Activated CD4-positive, alpha-beta memory T cell treated with anti-CD3 and anti-CD28 coated beads, Interleukin-2, amount 10 ng/mL, durations not matched to agents 7 days and 5 days (primary cell): ENCODE data around the gene COL4A3. TPM values are rescaled to one million over a fixed set of nuclear protein-coding genes. Genes with fewer than 3 reads are reported as not detected.

Experiments
- CTCF ChIA-PET: fragments of 350-600 bp; sonication (Branson Sonifier 250); formaldehyde crosslinking; loops from one replicate; lab custom pipeline; 2021; ENCODE audit warnings: antibody characterized with exemption, inconsistent platforms; lab: Charles Lee
- POLR2A ChIA-PET: fragments of 350-600 bp; sonication (Branson Sonifier 250); formaldehyde crosslinking; loops from one replicate; lab custom pipeline; 2021; ENCODE audit warnings: antibody characterized with exemption; lab: Charles Lee
- DNase-seq: peaks from one replicate; pipeline ENCODE4 v3.0.0-alpha.2; 2020
- H3K27ac Mint-ChIP-seq: one replicate; pipeline ENCODE4 v1.8.0; 2021; ENCODE audit warnings: mild to moderate bottlenecking, mixed read lengths
- H3K27me3 Mint-ChIP-seq: one replicate; pipeline ENCODE4 v1.8.0; 2021; ENCODE audit warnings: mixed read lengths
- H3K36me3 Mint-ChIP-seq: one replicate; pipeline ENCODE4 v1.8.0; 2021; ENCODE audit warnings: low read depth, mixed read lengths
- H3K4me1 Mint-ChIP-seq: one replicate; pipeline ENCODE4 v1.8.0; 2021; ENCODE audit warnings: mixed read lengths
- H3K4me3 Mint-ChIP-seq: one replicate; pipeline ENCODE4 v1.8.0; 2021; ENCODE audit warnings: mild to moderate bottlenecking, mixed read lengths
- H3K9me3 Mint-ChIP-seq: one replicate; pipeline ENCODE4 v1.8.0; 2021; ENCODE audit warnings: mixed read lengths
- total RNA-seq, 2 experiments: library from RNA; stranded (reverse); gene quantifications; one replicate each; pipeline ENCODE4 v1.2.3, GENCODE V29; 2021

Gene COL4A3
- total RNA-seq, 2 experiments from 2014 or later = 0.13 TPM; not detected in 1

DNA sequence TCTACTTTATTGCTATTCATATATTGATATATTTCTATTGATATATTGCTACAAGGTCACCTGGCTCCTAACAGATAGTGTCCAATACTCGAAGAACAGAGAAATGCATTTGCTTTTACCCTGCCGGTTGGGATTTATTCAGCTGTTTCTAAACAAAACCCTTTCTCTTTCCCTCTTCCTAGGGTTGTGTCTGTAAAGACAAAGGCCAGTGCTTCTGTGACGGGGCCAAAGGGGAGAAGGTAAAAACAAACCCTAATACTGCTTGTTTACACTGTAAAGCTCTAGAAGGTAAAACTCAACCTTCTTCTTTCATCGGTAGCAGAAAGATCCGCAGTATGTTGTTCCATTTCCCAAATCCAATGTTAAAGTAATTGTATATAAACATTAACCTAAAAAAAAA lies 73.4 kb downstream of the COL4A3 start:
- H3K9me3 Mint-ChIP-seq = no peaks in the 10 kb centered on the region
- H3K4me1 Mint-ChIP-seq = no peaks in the 10 kb centered on the region
- no peaks in the 10 kb centered on the region for H3K36me3 Mint-ChIP-seq
- peaks cover 11% of the 10 kb centered on the region for H3K27me3 Mint-ChIP-seq
- H3K27ac Mint-ChIP-seq = no peak overlapping the region
- ChIA-PET CTCF (interaction anchor here (0.6 to 4.6 kb wide), 14 partner anchors 7 to 528 kb away, joined by 3 to 67 read pairs (median 6); no protein-coding TSS in a partner anchor), POLR2A (no interaction called here)
- no peak overlapping the region for H3K4me3 Mint-ChIP-seq
- DNase-seq = no peak

DNA sequence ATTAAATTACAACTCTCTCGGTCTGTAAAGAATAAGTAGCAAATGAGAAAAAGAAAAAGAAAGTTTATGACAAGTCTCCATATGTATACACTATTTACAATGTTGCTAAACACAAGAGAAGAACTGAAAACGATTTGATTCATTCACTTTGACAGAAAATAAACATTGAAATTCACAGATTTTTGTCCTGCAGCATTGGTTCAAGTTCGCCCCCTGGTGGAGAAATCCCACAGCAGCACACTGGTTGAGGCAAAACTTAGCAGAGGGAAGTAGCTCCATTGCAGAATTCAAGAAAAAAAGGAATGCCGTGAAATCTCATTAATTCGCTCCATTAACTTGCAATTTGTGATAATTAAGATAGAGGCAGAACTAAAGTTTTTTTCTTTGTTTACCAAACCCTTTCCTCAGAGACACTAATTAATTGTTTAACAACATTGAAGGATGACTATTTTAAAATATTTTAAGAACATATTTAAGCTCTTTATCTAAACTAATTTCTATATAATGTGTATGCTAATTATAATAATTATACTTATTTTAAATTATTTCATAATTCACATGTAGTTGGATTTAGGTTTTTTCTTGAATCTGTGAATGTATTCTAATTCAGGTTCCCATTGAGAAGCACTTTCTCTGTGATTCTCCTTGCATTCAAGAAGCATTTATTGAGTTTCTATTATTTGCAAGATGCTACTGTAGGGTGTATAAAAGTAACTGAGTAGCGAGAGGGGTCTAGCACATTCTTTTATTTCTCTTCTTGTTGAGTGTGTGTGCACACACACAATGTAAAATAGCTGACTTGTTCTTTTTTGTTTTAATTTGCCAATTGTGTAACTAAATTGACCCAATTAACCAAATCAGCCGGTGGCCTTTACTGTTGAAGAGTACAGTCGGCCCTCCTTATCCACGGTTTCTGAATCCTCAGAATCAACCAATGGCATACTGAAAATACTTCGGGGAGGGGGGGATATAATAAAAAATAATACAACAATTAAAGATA lies 74.1 kb downstream of the COL4A3 start:
- no peaks in the 10 kb centered on the region for H3K9me3 Mint-ChIP-seq
- ChIA-PET CTCF (interaction anchor here (0.6 to 4.6 kb wide), 24 partner anchors 8 to 1349 kb away, joined by 3 to 67 read pairs (median 4); no protein-coding TSS in a partner anchor), POLR2A (no interaction called here)

GRCh38 chr2:227241005-227241404 lies 76.6 kb downstream of the COL4A3 start:
- Mint-ChIP-seq H3K4me1 (no peaks in the 10 kb centered on the region), H3K27me3 (peaks cover 13% of the 10 kb centered on the region), H3K27ac (no peak overlapping the region), H3K9me3 (no peaks in the 10 kb centered on the region), H3K4me3 (no peak overlapping the region), H3K36me3 (no peaks in the 10 kb centered on the region)
- POLR2A ChIA-PET = no interaction called here
- CTCF ChIA-PET = no interaction called here
- DNase-seq = no peak

More for the DNA sequence above, 74.1 kb downstream of the COL4A3 start:
- no peaks in the 10 kb centered on the region for H3K4me1 Mint-ChIP-seq
- H3K27ac Mint-ChIP-seq = no peak overlapping the region
- H3K36me3 Mint-ChIP-seq = no peaks in the 10 kb centered on the region
- DNase-seq = peak; percentile 62
- H3K27me3 Mint-ChIP-seq = peaks cover 11% of the 10 kb centered on the region
- no peak overlapping the region for H3K4me3 Mint-ChIP-seq

- Mint-ChIP-seq H3K27me3 (peaks cover 7% of the 10 kb centered on the region), H3K9me3 (no peaks in the 10 kb centered on the region), H3K4me3 (no peak overlapping the region), H3K4me1 (no peaks in the 10 kb centered on the region), H3K27ac (no peak overlapping the region), H3K36me3 (no peaks in the 10 kb centered on the region)
- no peak for DNase-seq
- ChIA-PET POLR2A (no interaction called here), CTCF (interaction anchor here (3.1 kb wide), 1 partner anchor 11 kb away, joined by 12 read pairs; no protein-coding TSS in a partner anchor)
Observed at GRCh38 chr2:227248876-227249275, 84.5 kb downstream of the COL4A3 start.

- no peaks in the 10 kb centered on the region for H3K9me3 Mint-ChIP-seq
- ChIA-PET POLR2A (interaction anchor here (0.6 kb wide), 1 partner anchor 72 kb away, joined by 3 read pairs; no protein-coding TSS in a partner anchor), CTCF (interaction anchor here (2.4 kb wide), 1 partner anchor 15 kb away, joined by 9 read pairs; no protein-coding TSS in a partner anchor)
- no peak overlapping the region for H3K27ac Mint-ChIP-seq
- no peak for DNase-seq
- no peaks in the 10 kb centered on the region for H3K4me1 Mint-ChIP-seq
- no peaks in the 10 kb centered on the region for H3K36me3 Mint-ChIP-seq
- peaks cover 3% of the 10 kb centered on the region for H3K27me3 Mint-ChIP-seq
- no peak overlapping the region for H3K4me3 Mint-ChIP-seq
Observed at GRCh38 chr2:227252831-227253230, 88.4 kb downstream of the COL4A3 start.

DNA sequence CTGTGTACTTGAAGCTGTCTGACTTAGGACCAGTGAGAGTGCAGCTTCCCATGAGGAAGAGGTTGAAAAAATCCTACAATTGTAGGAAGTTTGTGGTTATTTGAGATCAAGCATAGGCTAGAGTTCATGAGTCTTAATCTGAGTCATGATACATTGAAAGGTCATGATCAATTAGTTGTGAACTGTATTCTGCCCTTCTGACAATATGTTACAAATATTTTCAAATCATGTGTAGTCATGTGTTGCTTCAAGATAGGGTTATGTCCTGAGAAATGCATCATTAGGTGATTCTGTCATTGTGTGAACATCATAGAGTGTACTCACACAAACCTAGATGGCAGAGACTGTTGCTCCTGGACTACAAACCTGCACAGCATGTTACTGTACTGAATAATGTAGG lies 92.2 kb downstream of the COL4A3 start:
- Mint-ChIP-seq H3K9me3 (no peaks in the 10 kb centered on the region), H3K4me3 (no peak overlapping the region), H3K27ac (no peak overlapping the region), H3K36me3 (no peaks in the 10 kb centered on the region), H3K27me3 (peaks cover 3% of the 10 kb centered on the region), H3K4me1 (no peaks in the 10 kb centered on the region)
- DNase-seq = no peak
- ChIA-PET POLR2A (no interaction called here), CTCF (no interaction called here)

GRCh38 chr2:227257820-227258219 lies 93.4 kb downstream of the COL4A3 start:
- H3K4me1 Mint-ChIP-seq = no peaks in the 10 kb centered on the region
- POLR2A ChIA-PET = no interaction called here
- no peak for DNase-seq
- no peaks in the 10 kb centered on the region for H3K9me3 Mint-ChIP-seq
- H3K27me3 Mint-ChIP-seq = peaks cover 3% of the 10 kb centered on the region
- H3K27ac Mint-ChIP-seq = no peak overlapping the region
- no peak overlapping the region for H3K4me3 Mint-ChIP-seq
- no peaks in the 10 kb centered on the region for H3K36me3 Mint-ChIP-seq
- CTCF ChIA-PET = no interaction called here

- no peak overlapping the region for H3K27ac Mint-ChIP-seq
- CTCF ChIA-PET = no interaction called here
- no peak for DNase-seq
- POLR2A ChIA-PET = no interaction called here
- H3K9me3 Mint-ChIP-seq = no peaks in the 10 kb centered on the region
- H3K4me3 Mint-ChIP-seq = no peak overlapping the region
- no peaks in the 10 kb centered on the region for H3K27me3 Mint-ChIP-seq
- H3K36me3 Mint-ChIP-seq = no peaks in the 10 kb centered on the region
- no peaks in the 10 kb centered on the region for H3K4me1 Mint-ChIP-seq
Observed at GRCh38 chr2:227260041-227260440, 95.6 kb downstream of the COL4A3 start.

GRCh38 chr2:227267410-227268115 lies 103.1 kb downstream of the COL4A3 start:
- Mint-ChIP-seq H3K9me3 (no peaks in the 10 kb centered on the region), H3K27me3 (peaks cover 3% of the 10 kb centered on the region), H3K4me3 (no peak overlapping the region), H3K36me3 (no peaks in the 10 kb centered on the region), H3K27ac (no peak overlapping the region), H3K4me1 (no peaks in the 10 kb centered on the region)
- ChIA-PET POLR2A (no interaction called here), CTCF (no interaction called here)
- no peak for DNase-seq

DNA sequence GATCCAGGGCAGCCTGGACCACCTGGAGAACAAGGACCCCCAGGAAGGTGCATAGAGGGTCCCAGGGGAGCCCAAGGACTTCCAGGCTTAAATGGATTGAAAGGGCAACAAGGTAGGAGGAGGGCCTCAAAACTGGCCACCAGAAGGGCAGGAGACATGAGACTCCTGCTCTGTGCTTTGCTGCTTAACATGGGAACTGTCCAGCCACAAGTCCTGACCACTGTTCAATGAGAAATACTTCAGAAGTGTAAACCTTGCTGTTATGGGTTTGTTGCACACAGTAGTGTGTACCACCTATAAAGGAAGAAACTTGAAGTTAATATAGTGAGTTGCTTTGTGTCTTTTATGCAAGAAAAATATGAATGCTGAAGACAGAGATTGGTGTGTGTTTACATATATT lies 116.5 kb downstream of the COL4A3 start:
- Mint-ChIP-seq H3K27me3 (no peaks in the 10 kb centered on the region), H3K36me3 (no peaks in the 10 kb centered on the region), H3K9me3 (no peaks in the 10 kb centered on the region), H3K27ac (no peak overlapping the region), H3K4me1 (no peaks in the 10 kb centered on the region), H3K4me3 (no peak overlapping the region)
- DNase-seq = no peak
- POLR2A ChIA-PET = no interaction called here
- CTCF ChIA-PET = no interaction called here

GRCh38 chr2:227285741-227286236 lies 121.4 kb downstream of the COL4A3 start:
- Mint-ChIP-seq H3K27me3 (no peaks in the 10 kb centered on the region), H3K4me1 (no peaks in the 10 kb centered on the region), H3K36me3 (no peaks in the 10 kb centered on the region), H3K9me3 (no peaks in the 10 kb centered on the region), H3K27ac (no peak overlapping the region), H3K4me3 (no peak overlapping the region)
- CTCF ChIA-PET = no interaction called here
- DNase-seq = no peak
- POLR2A ChIA-PET = no interaction called here

DNA sequence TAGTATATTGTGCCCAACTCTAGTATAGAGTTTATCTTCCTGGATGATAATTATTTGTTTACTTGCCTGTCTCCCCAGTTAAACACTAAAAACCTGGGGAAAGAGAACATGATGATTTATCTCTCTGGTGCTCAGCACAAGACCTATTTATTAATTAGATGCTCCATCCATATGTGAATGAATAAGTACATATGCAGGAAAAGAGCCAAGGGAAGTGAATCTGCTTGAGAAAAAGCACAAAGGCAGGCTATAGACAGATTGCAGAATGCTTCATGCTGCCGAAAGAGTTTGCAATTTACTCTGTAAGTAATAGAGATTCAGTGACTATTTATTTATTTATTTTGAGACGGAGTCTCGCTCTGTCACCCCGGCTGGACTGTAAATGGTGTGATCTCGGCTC lies 123.3 kb downstream of the COL4A3 start:
- ChIA-PET CTCF (no interaction called here), POLR2A (no interaction called here)
- Mint-ChIP-seq H3K4me3 (no peak overlapping the region), H3K4me1 (no peaks in the 10 kb centered on the region), H3K27me3 (no peaks in the 10 kb centered on the region), H3K36me3 (no peaks in the 10 kb centered on the region), H3K27ac (no peak overlapping the region), H3K9me3 (no peaks in the 10 kb centered on the region)
- no peak for DNase-seq

DNA sequence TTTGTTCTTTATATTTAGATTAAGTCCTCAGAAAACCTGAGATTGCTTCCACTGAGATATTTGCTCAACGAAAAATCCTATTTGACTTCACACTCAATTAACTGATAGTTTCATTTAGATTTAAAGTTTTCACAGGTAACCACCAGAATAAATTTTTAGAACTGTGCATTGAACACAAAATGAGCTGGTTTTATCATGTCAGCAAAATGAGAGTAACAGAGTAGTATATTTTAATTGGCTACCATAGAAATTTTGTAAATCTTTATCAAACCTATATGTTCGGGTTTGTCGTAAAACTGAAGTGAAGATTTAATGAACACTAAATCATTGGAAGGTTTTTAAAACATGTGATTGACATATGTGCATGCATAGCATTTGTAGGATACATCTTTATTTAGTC lies 127.9 kb downstream of the COL4A3 start:
- POLR2A ChIA-PET = no interaction called here

More for the DNA sequence above, 127.9 kb downstream of the COL4A3 start:
- Mint-ChIP-seq H3K27ac (no peak overlapping the region), H3K4me1 (peaks cover 5% of the 10 kb centered on the region), H3K27me3 (no peaks in the 10 kb centered on the region), H3K4me3 (no peak overlapping the region), H3K36me3 (no peaks in the 10 kb centered on the region), H3K9me3 (no peaks in the 10 kb centered on the region)
- CTCF ChIA-PET = interaction anchor here (1.2 kb wide), 1 partner anchor 10 kb away, joined by 3 read pairs; no protein-coding TSS in a partner anchor
- no peak for DNase-seq
